HepG2 (cell line): ENCODE results near the gene RPS6KA2. TPM values are rescaled to one million over a fixed set of nuclear protein-coding genes. Genes with fewer than 3 reads are reported as not detected.

ENCODE experiments used
- CC2D1A ChIP-seq: sonication (generic); formaldehyde crosslinking; IDR thresholded peaks from 2 replicates; pipeline ENCODE4 v1.8.1; 2023; ENCODE audit warnings: mild to moderate bottlenecking, missing genetic modification reagents
- EED ChIP-seq: sonication (generic); formaldehyde crosslinking; IDR thresholded peaks from 2 replicates; pipeline ENCODE4 v1.5.0; 2020; ENCODE audit warnings: mild to moderate bottlenecking, missing genetic modification reagents
- FOXP4 ChIP-seq: sonication (generic); formaldehyde crosslinking; IDR thresholded peaks from 2 replicates; pipeline ENCODE4 v1.4.0; 2020; ENCODE audit warnings: missing genetic modification reagents
- GABPB1 ChIP-seq: IDR thresholded peaks from 2 replicates; pipeline ENCODE4 v1.6.1; 2016; ENCODE audit warnings: mild to moderate bottlenecking, missing genetic modification reagents, moderate library complexity, missing compliant biosample characterization
- HOMEZ ChIP-seq: IDR thresholded peaks from 2 replicates; pipeline ENCODE4 v1.6.1; 2016; ENCODE audit warnings: low read depth
- SPEN ChIP-seq: sonication (generic); formaldehyde crosslinking; IDR thresholded peaks from 2 replicates; pipeline ENCODE4 v1.5.1; 2020; ENCODE audit warnings: low read depth, mild to moderate bottlenecking, missing genetic modification reagents
- TCF12 ChIP-seq, 2 experiments: fragments of 450-650 bp in 1 of 2; sonication (generic) in 1 of 2; formaldehyde crosslinking in 1 of 2; IDR thresholded peaks; 2 replicates each; pipeline versions ENCODE4 v1.6.1 to v1.8.0; 2017 to 2022; ENCODE audit warnings: antibody characterized with exemption in 1 of 2, mild to moderate bottlenecking in 1 of 2, missing genetic modification reagents in 1 of 2, moderate library complexity in 1 of 2
- ZBTB3 ChIP-seq: sonication (generic); formaldehyde crosslinking; IDR thresholded peaks from 2 replicates; pipeline ENCODE4 v1.4.0; 2020; ENCODE audit warnings: low read depth, mild to moderate bottlenecking, moderate library complexity, missing genetic modification reagents, borderline replicate concordance
- ZNF772 ChIP-seq: sonication (generic); formaldehyde crosslinking; IDR thresholded peaks from 2 replicates; pipeline ENCODE4 v1.5.0; 2020; ENCODE audit warnings: mild to moderate bottlenecking, missing genetic modification reagents
- ZNF780A ChIP-seq: sonication (generic); formaldehyde crosslinking; IDR thresholded peaks from 2 replicates; pipeline ENCODE4 v1.8.0; 2022; ENCODE audit warnings: mild to moderate bottlenecking, missing genetic modification reagents, moderate library complexity
- polyA plus RNA-seq, 8 experiments: library from polyadenylated mRNA; depleted of rRNA in 3 of 8; stranded (reverse) in 7 of 8; unstranded in 1 of 8; fragments of >200 nt; fragmentation: Illumina TruSeq in 4 of 8; extraction: Trizol in 4 of 8; gene quantifications; 2 replicates each; pipeline versions ENCODE4 v1.2.1 to v1.2.3, GENCODE V29; 2011 to 2016; ENCODE audit warnings: low read depth in 4 of 8, missing spikeins in 1 of 8, mixed read lengths in 1 of 8; ENCODE audit not compliant: insufficient read depth in 1 of 8
- total RNA-seq, 5 experiments: library from RNA; depleted of rRNA; stranded (reverse); fragments of >200 nt; fragmentation: Illumina TruSeq; extraction: Trizol; gene quantifications; 2 replicates each; pipeline ENCODE4 v1.2.3, GENCODE V29; 2016; ENCODE audit warnings: low read depth in 1 of 5

RPS6KA2 gene
- total and polyA plus RNA-seq, 2 of the 13 experiments (the other 11 are each of a cell fraction or from before 2014, with no cell fraction given), result 0.22 to 0.38 TPM

DNA sequence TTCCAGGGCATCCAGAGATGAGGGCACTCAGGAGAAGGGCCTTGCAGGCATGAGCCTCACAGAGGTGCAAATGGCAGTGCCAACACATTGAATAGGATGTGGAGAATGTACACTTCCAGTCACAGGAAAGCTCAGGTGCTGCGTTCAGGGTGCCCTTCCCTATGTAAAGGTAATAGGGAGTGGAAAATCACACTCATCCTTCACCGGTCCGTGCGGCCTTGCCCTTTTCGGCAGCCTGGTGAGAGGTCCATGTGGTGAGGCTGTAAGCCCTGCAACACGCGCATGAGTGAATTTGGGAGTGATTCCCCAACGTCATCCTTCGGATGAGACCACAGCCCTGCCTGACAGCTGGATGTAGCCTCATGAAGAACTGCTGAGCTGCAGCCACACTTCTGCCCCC lies 43.0 kb upstream of the RPS6KA2 start (continued):
- TF ChIP-seq FOXP4 (CRISPR knock-in tag) (no peak), SPEN (CRISPR knock-in tag) (no peak), TCF12 (IDR thresholded peaks at IDR 0.05) (no peak), TCF12 (CRISPR knock-in tag; IDR thresholded peaks at IDR 0.05) (no peak), EED (no peak), HOMEZ (CRISPR knock-in tag) (no peak), ZNF772 (CRISPR knock-in tag) (no peak), ZBTB3 (CRISPR knock-in tag) (no peak), GABPB1 (CRISPR knock-in tag) (no peak), CC2D1A (no peak), ZNF780A (CRISPR knock-in tag) (no peak)
